ENCODE measurements around the gene HSD17B11. TPM values are rescaled to one million over a fixed set of nuclear protein-coding genes. Genes with fewer than 3 reads are reported as not detected.
"Not testable (repeated sequence)": the region's sequence is repeated elsewhere in the genome, so short reads cannot be mapped to it uniquely, and the experiment has no call there.

The HSD17B11 gene
- total and polyA plus RNA-seq, 2 donors (not counting 1 experiment from before 2014, with no cell fraction given) = 60.5 to 64.1 TPM

DNA sequence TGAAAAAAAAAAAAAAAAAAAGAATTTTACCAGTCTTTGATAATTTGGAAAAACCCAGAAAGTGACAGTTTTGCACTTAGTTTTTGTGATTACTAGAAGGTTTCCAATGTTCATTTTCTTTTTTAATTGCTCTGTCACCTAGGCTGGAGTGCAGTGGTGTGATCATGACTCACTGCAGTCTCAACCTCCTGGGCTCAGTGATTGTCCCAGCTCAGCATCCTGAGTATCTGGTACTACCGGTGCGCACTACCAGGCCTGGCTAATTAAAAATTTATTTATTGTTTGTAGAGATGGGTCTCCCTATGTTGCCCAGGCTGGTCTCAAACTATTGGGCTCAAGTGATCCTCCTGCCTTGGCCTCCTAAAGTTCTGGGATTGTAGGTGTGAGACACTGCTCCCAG lies 34.7 kb upstream of the HSD17B11 start:
- Histone ChIP-seq H3K9me3 (ENCODE audit: control insufficient read depth, insufficient read depth, low read depth, low read length) (no peaks in the 10 kb centered on the region), H3K27ac (ENCODE audit: insufficient read depth, low read length) (no peak overlapping the region), H3K9ac (ENCODE audit: insufficient read depth, low read length) (no peak overlapping the region), H3K27me3 (ENCODE audit: control insufficient read depth, insufficient read depth, low read length) (no peaks in the 10 kb centered on the region), H3K4me3 (replicated peaks in 1 of 4; ENCODE audit: control extremely low read depth in 1 of 4, insufficient read depth in 1 of 4, low read depth in 3 of 4, low read length in 4 of 4) (no peak overlapping the region), H3K36me3 (ENCODE audit: control insufficient read depth, insufficient read depth, low read length) (no peaks in the 10 kb centered on the region), H3K4me2 (ENCODE audit: extremely low read depth, insufficient read depth, low read length) (no peak overlapping the region), H3K79me2 (ENCODE audit: control insufficient read depth, insufficient read depth, low read length) (peaks cover 29% of the 10 kb centered on the region), H4K20me1 (ENCODE audit: control insufficient read depth, extremely low read depth, insufficient read depth, low read length) (no peaks in the 10 kb centered on the region), H2AFZ (ENCODE audit: low read length) (no peak overlapping the region), H3K4me1 (ENCODE audit: control insufficient read depth, extremely low read depth, insufficient read depth, low read length) (peaks cover 5% of the 10 kb centered on the region)
- DNase-seq (ENCODE audit: low read depth in 2 of 2) = no peak
- TF ChIP-seq EZH2 (IDR thresholded peaks at IDR 0.05; ENCODE audit: low read length, missing control alignments) = no peak
- TF ChIP-seq, protein P1, sequence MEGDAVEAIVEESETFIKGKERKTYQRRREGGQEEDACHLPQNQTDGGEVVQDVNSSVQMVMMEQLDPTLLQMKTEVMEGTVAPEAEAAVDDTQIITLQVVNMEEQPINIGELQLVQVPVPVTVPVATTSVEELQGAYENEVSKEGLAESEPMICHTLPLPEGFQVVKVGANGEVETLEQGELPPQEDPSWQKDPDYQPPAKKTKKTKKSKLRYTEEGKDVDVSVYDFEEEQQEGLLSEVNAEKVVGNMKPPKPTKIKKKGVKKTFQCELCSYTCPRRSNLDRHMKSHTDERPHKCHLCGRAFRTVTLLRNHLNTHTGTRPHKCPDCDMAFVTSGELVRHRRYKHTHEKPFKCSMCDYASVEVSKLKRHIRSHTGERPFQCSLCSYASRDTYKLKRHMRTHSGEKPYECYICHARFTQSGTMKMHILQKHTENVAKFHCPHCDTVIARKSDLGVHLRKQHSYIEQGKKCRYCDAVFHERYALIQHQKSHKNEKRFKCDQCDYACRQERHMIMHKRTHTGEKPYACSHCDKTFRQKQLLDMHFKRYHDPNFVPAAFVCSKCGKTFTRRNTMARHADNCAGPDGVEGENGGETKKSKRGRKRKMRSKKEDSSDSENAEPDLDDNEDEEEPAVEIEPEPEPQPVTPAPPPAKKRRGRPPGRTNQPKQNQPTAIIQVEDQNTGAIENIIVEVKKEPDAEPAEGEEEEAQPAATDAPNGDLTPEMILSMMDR (conservative IDR thresholded peaks at IDR 0.05 in 1 of 2, IDR thresholded peaks at IDR 0.05 in 1 of 2; ENCODE audit: low read depth in 1 of 2, low read length in 2 of 2) = no peak

DNA sequence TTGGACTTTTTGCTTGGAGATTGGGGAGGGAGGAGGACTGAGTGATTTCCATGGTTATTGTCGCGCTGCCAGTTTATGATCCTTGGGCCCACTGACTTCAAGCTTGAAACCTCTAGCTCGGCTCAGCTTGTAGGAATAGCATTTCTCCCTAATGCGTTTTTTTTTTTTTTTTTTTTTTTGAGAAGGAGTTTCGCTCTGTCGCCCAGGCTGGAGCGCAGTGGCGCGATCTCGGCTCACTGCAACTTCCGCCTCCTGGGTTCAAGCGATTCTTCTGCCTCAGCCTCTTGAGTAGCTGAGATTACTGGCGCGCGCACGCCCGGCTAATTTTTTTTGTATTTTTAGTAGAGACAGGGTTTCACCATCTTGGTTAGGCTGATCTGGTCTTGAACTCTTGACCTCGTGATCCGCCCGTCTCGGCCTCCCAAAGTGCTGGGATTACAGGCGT lies 33.1 kb upstream of the HSD17B11 start:
- H3K4me1 ChIP-seq (ENCODE audit: control insufficient read depth, extremely low read depth, insufficient read depth, low read length); H3K27ac ChIP-seq (ENCODE audit: insufficient read depth, low read length); H2AFZ ChIP-seq (ENCODE audit: low read length); H3K27me3 ChIP-seq (ENCODE audit: control insufficient read depth, insufficient read depth, low read length); H3K9ac ChIP-seq (ENCODE audit: insufficient read depth, low read length); H4K20me1 ChIP-seq (ENCODE audit: control insufficient read depth, extremely low read depth, insufficient read depth, low read length); H3K36me3 ChIP-seq (ENCODE audit: control insufficient read depth, insufficient read depth, low read length); H3K9me3 ChIP-seq (ENCODE audit: control insufficient read depth, insufficient read depth, low read depth, low read length): not testable (repeated sequence)
- H3K79me2 ChIP-seq (ENCODE audit: control insufficient read depth, insufficient read depth, low read length) = peaks cover 27% of the 10 kb centered on the region
- DNase-seq (ENCODE audit: low read depth in 2 of 2) = peak in 1 of 2 donors; percentile 26
- peak overlapping the region; percentile 76 to 97 (median 80) for H3K4me3 ChIP-seq (replicated peaks in 1 of 4; ENCODE audit: control extremely low read depth in 1 of 4, insufficient read depth in 1 of 4, low read depth in 3 of 4, low read length in 4 of 4)
- peak overlapping the region; percentile 82 for H3K4me2 ChIP-seq (ENCODE audit: extremely low read depth, insufficient read depth, low read length)

DNA sequence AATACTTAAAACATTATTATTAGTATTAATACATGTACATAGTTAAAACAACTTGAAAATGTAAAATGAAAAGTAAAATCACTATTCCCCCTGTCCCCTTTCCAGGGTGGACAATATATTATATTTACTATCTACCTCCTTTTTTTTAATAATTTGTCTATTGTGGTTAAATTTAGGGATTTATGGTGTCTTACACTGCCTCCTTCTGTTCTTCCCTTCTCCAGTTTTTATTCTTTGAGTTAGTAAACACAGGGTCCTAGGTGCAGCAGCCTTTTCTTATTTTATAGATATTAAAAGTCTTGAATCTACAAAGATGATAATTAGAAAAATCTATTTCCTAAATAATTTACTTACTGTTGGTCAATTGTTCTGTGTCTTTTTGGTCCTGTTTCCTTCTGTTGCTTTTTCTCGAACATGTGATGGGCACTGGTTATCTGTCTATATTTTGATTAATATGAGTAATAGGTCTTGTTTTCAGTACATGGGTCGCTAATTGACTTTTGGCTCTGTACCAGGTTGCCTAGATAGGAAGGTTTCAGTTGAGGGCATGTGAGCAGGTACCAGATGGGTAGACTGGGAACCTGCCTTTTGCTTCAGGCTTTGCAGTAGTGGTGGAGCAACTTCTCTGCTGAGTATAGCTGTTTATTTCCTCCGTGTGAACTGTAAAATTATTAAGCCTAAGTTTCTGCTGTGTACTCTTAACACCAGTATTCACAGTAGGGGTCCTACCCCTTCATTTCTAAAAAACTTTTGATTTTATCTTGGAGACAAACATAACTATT lies 32.5 kb upstream of the HSD17B11 start:
- H3K36me3 ChIP-seq (ENCODE audit: control insufficient read depth, insufficient read depth, low read length) = no peaks in the 10 kb centered on the region
- H3K9me3 ChIP-seq (ENCODE audit: control insufficient read depth, insufficient read depth, low read depth, low read length) = no peaks in the 10 kb centered on the region
- peak overlapping the region; percentile 76 to 97 (median 80) for H3K4me3 ChIP-seq (replicated peaks in 1 of 4; ENCODE audit: control extremely low read depth in 1 of 4, insufficient read depth in 1 of 4, low read depth in 3 of 4, low read length in 4 of 4)
- H3K4me2 ChIP-seq (ENCODE audit: extremely low read depth, insufficient read depth, low read length) = peak overlapping the region; percentile 82
- peak overlapping the region; percentile 62 for H3K9ac ChIP-seq (ENCODE audit: insufficient read depth, low read length)
- peak overlapping the region; percentile 79 for H3K27ac ChIP-seq (ENCODE audit: insufficient read depth, low read length)
- TF ChIP-seq, protein P1 (conservative IDR thresholded peaks at IDR 0.05 in 1 of 2, IDR thresholded peaks at IDR 0.05 in 1 of 2; ENCODE audit: low read depth in 1 of 2, low read length in 2 of 2) = no peak
- TF ChIP-seq EZH2 (IDR thresholded peaks at IDR 0.05; ENCODE audit: low read length, missing control alignments) = no peak
- no peaks in the 10 kb centered on the region for H3K27me3 ChIP-seq (ENCODE audit: control insufficient read depth, insufficient read depth, low read length)
- H4K20me1 ChIP-seq (ENCODE audit: control insufficient read depth, extremely low read depth, insufficient read depth, low read length) = no peaks in the 10 kb centered on the region
- H3K4me1 ChIP-seq (ENCODE audit: control insufficient read depth, extremely low read depth, insufficient read depth, low read length) = peaks cover 5% of the 10 kb centered on the region
- peak overlapping the region; percentile 80 for H2AFZ ChIP-seq (ENCODE audit: low read length)
- DNase-seq (ENCODE audit: low read depth in 2 of 2) = peak in 1 of 2 donors; percentile 30
- H3K79me2 ChIP-seq (ENCODE audit: control insufficient read depth, insufficient read depth, low read length) = peaks cover 27% of the 10 kb centered on the region

Data from fibroblast of lung (primary cell).